ENCODE measurements around the gene KCNQ2.

KCNQ2 gene

GRCh38 chr20:63508072-63508768 is 35.8 kb upstream of the KCNQ2 start:
- peaks cover 10% of the 10 kb centered on the region for H3K9me3 Mint-ChIP-seq
- peaks cover 68% of the 10 kb centered on the region for H3K27me3 Mint-ChIP-seq
- intact Hi-C loops (cut with micrococcal nuclease), result no loop called here
- no peak overlapping the region for H3K27ac Mint-ChIP-seq
- H3K4me1 Mint-ChIP-seq (ENCODE audit: low read depth), result peaks cover 6% of the 10 kb centered on the region
- H3K36me3 Mint-ChIP-seq (ENCODE audit: low read depth), result no peaks in the 10 kb centered on the region
- H3K4me3 Mint-ChIP-seq, result no peak overlapping the region

GRCh38 chr20:63507083-63507743 is 34.8 kb upstream of the KCNQ2 start:
- intact Hi-C loops (cut with micrococcal nuclease), result no loop called here
- H3K4me3 Mint-ChIP-seq, result no peak overlapping the region
- peaks cover 10% of the 10 kb centered on the region for H3K9me3 Mint-ChIP-seq
- H3K27me3 Mint-ChIP-seq, result peaks cover 69% of the 10 kb centered on the region
- H3K4me1 Mint-ChIP-seq (ENCODE audit: low read depth), result peaks cover 6% of the 10 kb centered on the region
- H3K27ac Mint-ChIP-seq, result no peak overlapping the region
- H3K36me3 Mint-ChIP-seq (ENCODE audit: low read depth), result no peaks in the 10 kb centered on the region

- Mint-ChIP-seq H3K27me3 (peaks cover 68% of the 10 kb centered on the region), H3K36me3 (ENCODE audit: low read depth) (no peaks in the 10 kb centered on the region), H3K27ac (no peak overlapping the region), H3K9me3 (peaks cover 10% of the 10 kb centered on the region), H3K4me3 (no peak overlapping the region), H3K4me1 (ENCODE audit: low read depth) (peaks cover 6% of the 10 kb centered on the region)
- intact Hi-C loops (cut with micrococcal nuclease), result no loop called here
Measured at GRCh38 chr20:63505723-63506122, 33.3 kb upstream of the KCNQ2 start.

- Mint-ChIP-seq H3K36me3 (ENCODE audit: low read depth) (no peaks in the 10 kb centered on the region), H3K27ac (no peak overlapping the region), H3K27me3 (peaks cover 69% of the 10 kb centered on the region), H3K9me3 (peaks cover 10% of the 10 kb centered on the region), H3K4me1 (ENCODE audit: low read depth) (peaks cover 6% of the 10 kb centered on the region), H3K4me3 (no peak overlapping the region)
- intact Hi-C loops (cut with micrococcal nuclease), result no loop called here
Measured at GRCh38 chr20:63505281-63505680, 32.8 kb upstream of the KCNQ2 start.

GRCh38 chr20:63504642-63505041 is 32.2 kb upstream of the KCNQ2 start:
- H3K9me3 Mint-ChIP-seq, result peaks cover 10% of the 10 kb centered on the region
- H3K4me3 Mint-ChIP-seq, result no peak overlapping the region
- H3K36me3 Mint-ChIP-seq (ENCODE audit: low read depth), result no peaks in the 10 kb centered on the region
- H3K27ac Mint-ChIP-seq, result no peak overlapping the region
- peaks cover 69% of the 10 kb centered on the region for H3K27me3 Mint-ChIP-seq
- intact Hi-C loops (cut with micrococcal nuclease), result no loop called here
- H3K4me1 Mint-ChIP-seq (ENCODE audit: low read depth), result peaks cover 6% of the 10 kb centered on the region

GRCh38 chr20:63503524-63503923 is 31.1 kb upstream of the KCNQ2 start:
- no peak overlapping the region for H3K4me3 Mint-ChIP-seq
- intact Hi-C loops (cut with micrococcal nuclease), result no loop called here
- H3K27me3 Mint-ChIP-seq, result peaks cover 67% of the 10 kb centered on the region
- no peak overlapping the region for H3K27ac Mint-ChIP-seq
- H3K36me3 Mint-ChIP-seq (ENCODE audit: low read depth), result no peaks in the 10 kb centered on the region
- no peaks in the 10 kb centered on the region for H3K4me1 Mint-ChIP-seq (ENCODE audit: low read depth)
- peaks cover 10% of the 10 kb centered on the region for H3K9me3 Mint-ChIP-seq

GRCh38 chr20:63502671-63503172 is 30.3 kb upstream of the KCNQ2 start:
- no peaks in the 10 kb centered on the region for H3K4me1 Mint-ChIP-seq (ENCODE audit: low read depth)
- no peaks in the 10 kb centered on the region for H3K36me3 Mint-ChIP-seq (ENCODE audit: low read depth)
- H3K27ac Mint-ChIP-seq, result no peak overlapping the region
- H3K4me3 Mint-ChIP-seq, result no peak overlapping the region
- intact Hi-C loops (cut with micrococcal nuclease), result no loop called here
- H3K27me3 Mint-ChIP-seq, result peaks cover 66% of the 10 kb centered on the region
- peaks cover 10% of the 10 kb centered on the region for H3K9me3 Mint-ChIP-seq

- Mint-ChIP-seq H3K36me3 (ENCODE audit: low read depth) (no peaks in the 10 kb centered on the region), H3K9me3 (peaks cover 10% of the 10 kb centered on the region)
Measured at GRCh38 chr20:63501818-63502670, 29.6 kb upstream of the KCNQ2 start.

GRCh38 chr20:63500902-63501817 is 28.7 kb upstream of the KCNQ2 start:
- Mint-ChIP-seq H3K36me3 (ENCODE audit: low read depth) (no peaks in the 10 kb centered on the region), H3K4me3 (no peak overlapping the region), H3K9me3 (peaks cover 10% of the 10 kb centered on the region), H3K4me1 (ENCODE audit: low read depth) (peaks cover 10% of the 10 kb centered on the region), H3K27ac (no peak overlapping the region), H3K27me3 (peaks cover 79% of the 10 kb centered on the region)
- intact Hi-C loops (cut with micrococcal nuclease), result no loop called here

More at GRCh38 chr20:63501818-63502670, 29.6 kb upstream of the KCNQ2 start:
- H3K4me1 Mint-ChIP-seq (ENCODE audit: low read depth), result peaks cover 1% of the 10 kb centered on the region
- H3K27ac Mint-ChIP-seq, result no peak overlapping the region
- intact Hi-C loops (cut with micrococcal nuclease), result no loop called here
- no peak overlapping the region for H3K4me3 Mint-ChIP-seq
- H3K27me3 Mint-ChIP-seq, result peaks cover 73% of the 10 kb centered on the region

- Mint-ChIP-seq H3K4me1 (ENCODE audit: low read depth) (peaks cover 12% of the 10 kb centered on the region), H3K4me3 (no peak overlapping the region), H3K27me3 (peaks cover 80% of the 10 kb centered on the region), H3K9me3 (peaks cover 8% of the 10 kb centered on the region), H3K27ac (no peak overlapping the region), H3K36me3 (ENCODE audit: low read depth) (no peaks in the 10 kb centered on the region)
- intact Hi-C loops (cut with micrococcal nuclease), result no loop called here
Measured at GRCh38 chr20:63500151-63500901, 27.9 kb upstream of the KCNQ2 start.

- Mint-ChIP-seq H3K36me3 (ENCODE audit: low read depth) (no peaks in the 10 kb centered on the region), H3K4me3 (peak overlapping the region; percentile 59), H3K27ac (no peak overlapping the region), H3K9me3 (no peaks in the 10 kb centered on the region), H3K27me3 (peaks cover 75% of the 10 kb centered on the region), H3K4me1 (ENCODE audit: low read depth) (peaks cover 12% of the 10 kb centered on the region)
- intact Hi-C loops (cut with micrococcal nuclease), result no loop called here
Measured at GRCh38 chr20:63499338-63499969, 27.0 kb upstream of the KCNQ2 start.

- H3K27ac Mint-ChIP-seq, result no peak within 1 kb of the TSS
- peaks cover 12% of the 10 kb centered on the region for H3K4me1 Mint-ChIP-seq (ENCODE audit: low read depth)
- peaks cover 70% of the 10 kb centered on the region for H3K27me3 Mint-ChIP-seq
- intact Hi-C loops (cut with micrococcal nuclease), result no loop called here
- no peaks in the 10 kb centered on the region for H3K9me3 Mint-ChIP-seq
- peak within 1 kb of the TSS; percentile 59 for H3K4me3 Mint-ChIP-seq
- H3K36me3 Mint-ChIP-seq (ENCODE audit: low read depth), result no peaks in the 10 kb centered on the region
Measured at GRCh38 chr20:63498960-63499337, 26.5 kb upstream of the KCNQ2 start, which contains the start of gene EEF1A2. TSS of gene EEF1A2 (minus strand) at chr20:63499083. CDS start at chr20:63497763, 1,320 bp downstream.
